Measurements from ENCODE around the gene ARHGAP29. TPM values are rescaled to one million over a fixed set of nuclear protein-coding genes. Genes with fewer than 3 reads are reported as not detected.

The ARHGAP29 gene
- total RNA-seq, 2 donors from 2014 or later = not detected

Other genes starting within 250 kb of the ARHGAP29 start
- gene ABCA4, start 116.4 kb downstream of the ARHGAP29 start, total RNA-seq = not detected
- 10 to 100 TPM; 18.8 to 27.6 TPM for gene ABCD3, start 180.8 kb upstream of the ARHGAP29 start, total RNA-seq

Measured in activated T-helper 17 cell treated with anti-CD3 and anti-CD28 coated beads, Interleukin-2, amount 50 U/mL, for 72 hours (primary cell).